ENCODE data around the gene SLF2. TPM values are rescaled to one million over a fixed set of nuclear protein-coding genes. Genes with fewer than 3 reads are reported as not detected.

SLF2 gene
- total and polyA plus RNA-seq, 4 donors, result 4.0 to 18.8 (median 12.1) TPM

- TF ChIP-seq CTCF (IDR thresholded peaks at IDR 0.05; ENCODE audit: low read depth, low read length, missing input control), result peak; percentile 41
Measured at GRCh38 chr10:100969187-100970075, 56.7 kb downstream of the SLF2 start, which contains the start of gene SEMA4G (continued).

GRCh38 chr10:100970076-100970913 lies 57.5 kb downstream of the SLF2 start:
- TF ChIP-seq ATF3 (IDR thresholded peaks at IDR 0.05), result no peak
- no peak for TF ChIP-seq FOXA2 (IDR thresholded peaks at IDR 0.05)
- TF ChIP-seq EGR1 (IDR thresholded peaks at IDR 0.05; ENCODE audit: low read depth in 2 of 2), result no peak
- TF ChIP-seq HNF4G (IDR thresholded peaks at IDR 0.05), result peak; percentile 64
- no peak for TF ChIP-seq GABPA (IDR thresholded peaks at IDR 0.05 in 1 of 2, conservative IDR thresholded peaks at IDR 0.05 in 1 of 2)
- TF ChIP-seq RAD21 (IDR thresholded peaks at IDR 0.05), result no peak
- TF ChIP-seq ZBTB33 (IDR thresholded peaks at IDR 0.05), result no peak
- no peak for TF ChIP-seq JUND (IDR thresholded peaks at IDR 0.05)
- TF ChIP-seq RXRA (IDR thresholded peaks at IDR 0.05), result peak; percentile 86 to 87
- TF ChIP-seq FOXA1 (IDR thresholded peaks at IDR 0.05), result no peak
- TF ChIP-seq SP1 (IDR thresholded peaks at IDR 0.05), result peak; percentile 60
- TF ChIP-seq REST (IDR thresholded peaks at IDR 0.05), result no peak
- TF ChIP-seq HNF4A (conservative IDR thresholded peaks at IDR 0.05), result peak; percentile 91 to 94
- TF ChIP-seq NR2F2 (IDR thresholded peaks at IDR 0.05), result peak; percentile 53
- no peak for TF ChIP-seq MAX (IDR thresholded peaks at IDR 0.05)
- TF ChIP-seq TAF1 (conservative IDR thresholded peaks at IDR 0.05), result no peak
- TF ChIP-seq YY1 (IDR thresholded peaks at IDR 0.05), result no peak
- TF ChIP-seq CTCF (IDR thresholded peaks at IDR 0.05; ENCODE audit: low read depth, low read length, missing input control), result no peak
- WGBS, result 21% methylated on average over 13 of the region's 13 CpGs
- peak; percentile 79 for DNase-seq (ENCODE audit: low spot score)
- Histone ChIP-seq H3K4me3 (ENCODE audit: low read depth in 1 of 3, low read length in 3 of 3) (peak overlapping the region; percentile 64 to 86 (median 77)), H3K27ac (ENCODE audit: low read depth in 1 of 2, low read length in 2 of 2) (peak overlapping the region; percentile 0 to 65), H3K4me1 (ENCODE audit: control insufficient read depth in 4 of 4, insufficient read depth in 4 of 4, low read length in 3 of 4) (peaks cover 17 to 51% (median 39%) of the 10 kb centered on the region in 4 donors), H3K36me3 (ENCODE audit: control insufficient read depth in 4 of 4, insufficient read depth in 3 of 4, low read depth in 1 of 4, low read length in 3 of 4) (peaks cover 0 to 8% (median 1%) of the 10 kb centered on the region in 4 donors), H3K27me3 (ENCODE audit: control insufficient read depth in 4 of 4, insufficient read depth in 4 of 4, low read length in 3 of 4) (no peaks in the 10 kb centered on the region), H3K9ac (ENCODE audit: low read depth in 1 of 2, low read length in 2 of 2) (peak overlapping the region in 1 of 2 donors; percentile 18), H3K9me3 (ENCODE audit: control insufficient read depth in 4 of 4, low read length in 3 of 4) (no peaks in the 10 kb centered on the region)

Data from liver (tissue), 9 donors.